PC-9 (cell line): Measurements from ENCODE around the gene SRBD1. TPM values are rescaled to one million over a fixed set of nuclear protein-coding genes. Genes with fewer than 3 reads are reported as not detected.

Source experiments
- BruUV-seq: library from RNA; stranded (reverse); fragments of 400-500 nt; replicated peaks from 2 replicates; lab custom pipeline; 2021; lab: Mats Ljungman, UMichigan
- CTCF ChIA-PET: fragments of 300-600 bp; sonication (Branson Sonifier 250); formaldehyde crosslinking; loops from one replicate; lab custom pipeline; 2022; ENCODE audit warnings: antibody characterized with exemption; lab: Charles Lee
- POLR2A ChIA-PET: fragments of 300-600 bp; sonication (Branson Sonifier 250); formaldehyde crosslinking; loops from one replicate; lab custom pipeline; 2022; ENCODE audit warnings: antibody characterized with exemption; ENCODE audit not compliant: unreplicated experiment; lab: Charles Lee
- DNase-seq, 2 experiments: peaks; one replicate each; pipeline versions ENCODE4 v3.0.0 to v3.0.0-alpha.2; 2015 to 2022; ENCODE audit warnings: mixed read lengths in 1 of 2
- H2AFZ ChIP-seq: fragments of 200-600 bp; sonication (generic); 2 replicates; pipeline ENCODE4 v1.8.1; 2017; ENCODE audit warnings: antibody characterized with exemption
- H3F3A ChIP-seq: fragments of 200-600 bp; sonication (generic); 2 replicates; pipeline ENCODE4 v1.8.1; 2017; ENCODE audit warnings: antibody characterized with exemption, mild to moderate bottlenecking, low read depth; ENCODE audit not compliant: insufficient read depth
- H3K27ac ChIP-seq: fragments of 200-600 bp; sonication (generic); 2 replicates; pipeline ENCODE4 v1.6.1; 2016; ENCODE audit warnings: mixed run types
- H3K27me3 ChIP-seq: fragments of 200-600 bp; sonication (generic); 2 replicates; pipeline ENCODE4 v1.6.1; 2016; ENCODE audit warnings: low read depth, mixed run types; ENCODE audit not compliant: insufficient read depth
- H3K36me3 ChIP-seq: fragments of 200-600 bp; sonication (generic); 2 replicates; pipeline ENCODE4 v1.6.1; 2016; ENCODE audit warnings: low read depth, mixed run types
- H3K4me1 ChIP-seq: fragments of 200-600 bp; sonication (generic); replicated peaks from 2 replicates; pipeline ENCODE4 v1.6.1; 2016; ENCODE audit warnings: mixed run types; ENCODE audit not compliant: insufficient read depth
- H3K4me2 ChIP-seq: fragments of 200-600 bp; sonication (generic); 2 replicates; pipeline ENCODE4 v1.6.1; 2017; ENCODE audit warnings: mixed run types
- H3K4me3 ChIP-seq: fragments of 200-600 bp; sonication (generic); 2 replicates; pipeline ENCODE4 v1.6.1; 2016; ENCODE audit warnings: mixed run types
- H3K79me2 ChIP-seq: fragments of 200-600 bp; sonication (generic); 2 replicates; pipeline ENCODE4 v1.6.1; 2017; ENCODE audit warnings: low read depth, mixed run types
- H3K9me2 ChIP-seq: fragments of 200-600 bp; sonication (generic); 2 replicates; pipeline ENCODE4 v1.8.1; 2017; ENCODE audit warnings: mild to moderate bottlenecking; ENCODE audit not compliant: insufficient read depth
- H3K9me3 ChIP-seq: fragments of 200-600 bp; sonication (generic); 2 replicates; pipeline ENCODE4 v1.8.1; 2016; ENCODE audit warnings: low read depth; ENCODE audit not compliant: insufficient read depth
- H4K20me1 ChIP-seq: fragments of 200-600 bp; sonication (generic); 2 replicates; pipeline ENCODE4 v1.8.1; 2017; ENCODE audit not compliant: insufficient read depth
- EZH2 ChIP-seq: fragments of 200-600 bp; sonication (generic); IDR thresholded peaks from 2 replicates; pipeline ENCODE4 v1.8.0; 2017; ENCODE audit warnings: antibody characterized with exemption, low read depth
- intact Hi-C: fragments of 100-400 bp; cut with micrococcal nuclease; formaldehyde crosslinking; loops from one replicate; pipeline ENCODE4 v1.10.0; 2022; ENCODE audit not compliant: unreplicated experiment
- total RNA-seq: library from RNA; stranded (reverse); gene quantifications from 2 replicates; pipeline ENCODE4 v1.2.3, GENCODE V29; 2021
- TF ChIP-seq, protein P1 (sequence below): fragments of 200-600 bp; sonication (generic); conservative IDR thresholded peaks from 2 replicates; pipeline ENCODE4 v1.6.1; 2017; ENCODE audit warnings: mixed run types, antibody characterized with exemption, mild to moderate bottlenecking, moderate library complexity

Gene SRBD1
- total RNA-seq, 1 experiment from 2014 or later: 17.8 TPM

- Histone ChIP-seq H3K4me2 (no peak overlapping the region), H3F3A (peaks cover 23% of the 10 kb centered on the region), H2AFZ (no peak overlapping the region), H3K36me3 (peaks cover 5% of the 10 kb centered on the region; the same call in 1 of the 2 replicates), H3K27ac (no peak overlapping the region), H3K79me2 (0 out of 2 replicates have a peak, but pooled peaks cover 8% of the 10 kb centered on the region), H3K4me3 (no peak overlapping the region), H3K27me3 (no peaks in the 10 kb centered on the region), H3K9me3 (no peaks in the 10 kb centered on the region; the same call in 1 of the 2 replicates), H3K4me1 (peaks cover 8% of the 10 kb centered on the region), H4K20me1 (peaks cover 10% of the 10 kb centered on the region), H3K9me2 (no peaks in the 10 kb centered on the region)
- intact Hi-C loops: no loop called here
- TF ChIP-seq EZH2: no peak
- TF ChIP-seq, protein P1, sequence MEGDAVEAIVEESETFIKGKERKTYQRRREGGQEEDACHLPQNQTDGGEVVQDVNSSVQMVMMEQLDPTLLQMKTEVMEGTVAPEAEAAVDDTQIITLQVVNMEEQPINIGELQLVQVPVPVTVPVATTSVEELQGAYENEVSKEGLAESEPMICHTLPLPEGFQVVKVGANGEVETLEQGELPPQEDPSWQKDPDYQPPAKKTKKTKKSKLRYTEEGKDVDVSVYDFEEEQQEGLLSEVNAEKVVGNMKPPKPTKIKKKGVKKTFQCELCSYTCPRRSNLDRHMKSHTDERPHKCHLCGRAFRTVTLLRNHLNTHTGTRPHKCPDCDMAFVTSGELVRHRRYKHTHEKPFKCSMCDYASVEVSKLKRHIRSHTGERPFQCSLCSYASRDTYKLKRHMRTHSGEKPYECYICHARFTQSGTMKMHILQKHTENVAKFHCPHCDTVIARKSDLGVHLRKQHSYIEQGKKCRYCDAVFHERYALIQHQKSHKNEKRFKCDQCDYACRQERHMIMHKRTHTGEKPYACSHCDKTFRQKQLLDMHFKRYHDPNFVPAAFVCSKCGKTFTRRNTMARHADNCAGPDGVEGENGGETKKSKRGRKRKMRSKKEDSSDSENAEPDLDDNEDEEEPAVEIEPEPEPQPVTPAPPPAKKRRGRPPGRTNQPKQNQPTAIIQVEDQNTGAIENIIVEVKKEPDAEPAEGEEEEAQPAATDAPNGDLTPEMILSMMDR: no peak
- ChIA-PET CTCF (no interaction called here), POLR2A (no interaction called here)
- no peak for DNase-seq
- no TSS peak for BruUV-seq
Measured at GRCh38 chr2:45586600-45586999, 24.5 kb downstream of the SRBD1 start.

DNA sequence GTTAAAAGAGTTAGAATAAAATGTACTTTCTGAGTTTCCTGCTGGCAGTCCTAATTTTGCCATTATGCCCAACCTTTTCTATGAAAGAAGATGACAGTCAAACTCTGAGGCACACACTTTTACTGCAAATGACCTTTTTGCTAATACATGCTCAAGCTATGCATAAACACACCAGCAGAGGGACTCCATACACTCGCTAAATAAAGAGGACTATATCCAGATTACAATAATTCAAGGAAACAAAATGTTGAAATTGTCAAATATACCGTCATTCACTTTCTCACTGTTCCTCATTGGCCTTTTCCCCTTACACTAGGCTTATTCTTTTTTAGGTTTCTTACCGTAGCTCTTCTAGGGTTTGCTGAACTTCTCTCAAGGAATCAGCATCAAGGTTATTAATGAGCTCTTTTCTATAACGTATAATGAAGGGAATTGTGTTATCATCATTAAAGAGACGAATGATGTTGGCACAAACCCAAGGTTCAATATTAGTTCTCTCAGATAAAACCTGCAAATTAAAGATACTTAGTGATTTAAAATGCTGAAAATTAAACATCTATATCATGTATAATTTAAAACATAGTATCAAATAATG lies 25.7 kb downstream of the SRBD1 start:
- POLR2A ChIA-PET: interaction anchor here (0.7 kb wide), 2 partner anchors 10 to 42 kb away, joined by 4 to 6 read pairs; no protein-coding TSS in a partner anchor
- Histone ChIP-seq H4K20me1 (peaks cover 10% of the 10 kb centered on the region; the same call in 1 of the 2 replicates), H3K27ac (no peak overlapping the region), H3K4me3 (no peak overlapping the region), H3K36me3 (peaks cover 5% of the 10 kb centered on the region; the same call in 1 of the 2 replicates), H3K4me2 (no peak overlapping the region), H3K9me3 (no peaks in the 10 kb centered on the region; the same call in 1 of the 2 replicates), H3K27me3 (no peaks in the 10 kb centered on the region), H3K4me1 (no peaks in the 10 kb centered on the region), H3K79me2 (0 out of 2 replicates have a peak, but pooled peaks cover 8% of the 10 kb centered on the region), H3F3A (peaks cover 23% of the 10 kb centered on the region), H3K9me2 (no peaks in the 10 kb centered on the region), H2AFZ (no peak overlapping the region)
- intact Hi-C loops: loop anchor here (1.0 kb wide), 1 partner anchor 351 kb away; no protein-coding TSS in a partner anchor
- CTCF ChIA-PET: interaction anchor here (0.6 to 1.5 kb wide), 3 partner anchors 12 to 351 kb away, joined by 3 read pairs; no protein-coding TSS in a partner anchor
- BruUV-seq: no TSS peak
- no peak for TF ChIP-seq EZH2
- TF ChIP-seq, protein P1: peak; percentile 82
- no peak for DNase-seq

DNA sequence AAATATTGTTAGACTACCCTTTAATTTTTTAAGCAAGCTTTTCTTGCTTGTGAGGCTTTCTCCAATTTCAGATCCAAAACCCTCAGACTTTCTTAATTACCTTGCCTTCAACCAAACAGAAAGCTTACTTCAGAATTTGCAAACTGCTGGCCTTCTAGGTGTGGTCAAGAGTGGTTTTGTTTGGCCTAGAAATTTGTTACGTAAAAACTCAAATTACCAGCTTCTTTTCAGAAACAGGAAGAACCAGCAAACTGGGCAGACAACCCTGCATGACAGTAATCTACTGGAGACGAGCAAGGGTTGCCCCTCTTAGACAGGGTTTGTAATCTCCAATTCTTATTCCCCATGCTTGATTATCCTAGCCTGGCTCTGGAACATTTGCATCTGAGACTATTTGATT lies 27.1 kb downstream of the SRBD1 start:
- CTCF ChIA-PET: no interaction called here
- intact Hi-C loops: no loop called here

More for the DNA sequence above, 27.1 kb downstream of the SRBD1 start:
- H3K9me2 ChIP-seq: no peaks in the 10 kb centered on the region
- H4K20me1 ChIP-seq: peaks cover 10% of the 10 kb centered on the region; the same call in 1 of the 2 replicates
- no peak overlapping the region for H3K4me3 ChIP-seq
- 0 out of 2 replicates have a peak, but pooled peaks cover 8% of the 10 kb centered on the region for H3K79me2 ChIP-seq
- H3K4me1 ChIP-seq: no peaks in the 10 kb centered on the region
- H3K4me2 ChIP-seq: no peak overlapping the region
- H3K27me3 ChIP-seq: no peaks in the 10 kb centered on the region
- TF ChIP-seq, protein P1: no peak
- TF ChIP-seq EZH2: no peak
- H3K36me3 ChIP-seq: peaks cover 8% of the 10 kb centered on the region; the same call in 1 of the 2 replicates
- no peak for DNase-seq
- H3K9me3 ChIP-seq: no peaks in the 10 kb centered on the region; the same call in 1 of the 2 replicates
- peaks cover 23% of the 10 kb centered on the region for H3F3A ChIP-seq
- no TSS peak for BruUV-seq
- POLR2A ChIA-PET: no interaction called here
- H3K27ac ChIP-seq: no peak overlapping the region
- no peak overlapping the region for H2AFZ ChIP-seq
